Transverse colon (tissue), 3 donors: ENCODE data around the gene ITGA11.

Source experiments
- CTCF ChIP-seq, 5 experiments: fragments of 200-600 bp in 3 of 5; fragments of 450-650 bp in 2 of 5; sonication (generic) in 3 of 5; IDR thresholded peaks; 1 replicate in 2 of 5; 2 replicates in 3 of 5; pipeline ENCODE4 v1.5.1; 2016 to 2017; ENCODE audit warnings: antibody characterized with exemption in 5 of 5, inconsistent platforms in 3 of 5, mild to moderate bottlenecking in 2 of 5, moderate library complexity in 1 of 5
- EP300 ChIP-seq: sonication (generic); formaldehyde crosslinking; IDR thresholded peaks from one replicate; pipeline ENCODE4 v1.6.1; 2017; ENCODE audit warnings: antibody characterized with exemption, low read depth

GRCh38 chr15:68413363-68414205, 18.4 kb downstream of the ITGA11 start:
- TF ChIP-seq CTCF (IDR thresholded peaks at IDR 0.05) (no peak), EP300 (no peak)
